ENCODE results near the gene NSDHL. TPM values are rescaled to one million over a fixed set of nuclear protein-coding genes. Genes with fewer than 3 reads are reported as not detected.
A peak's percentile ranks its signal among the peaks of the same experiment; 100 is the strongest.
"Not testable (repeated sequence)": the region's sequence is repeated elsewhere in the genome, so short reads cannot be mapped to it uniquely, and the experiment has no call there.

The NSDHL gene
- total RNA-seq, 1 donor from 2014 or later = 16.0 TPM

- no peak for DNase-seq
Measured at GRCh38 chrX:152895724-152896420, 65.0 kb downstream of the NSDHL start.

GRCh38 chrX:152896450-152896849 lies 65.6 kb downstream of the NSDHL start:
- peak; percentile 39 for DNase-seq

- peak; percentile 47 for DNase-seq
Measured at GRCh38 chrX:152897222-152898131, 66.6 kb downstream of the NSDHL start, which contains the start of gene ZNF185. Gene ZNF185 (plus strand): TSS chrX:152898067. CDS start chrX:152914490, 16,423 bp downstream.

GRCh38 chrX:152898442-152898841 lies 67.6 kb downstream of the NSDHL start:
- no peak for DNase-seq

- no peak for DNase-seq
Measured at GRCh38 chrX:152899111-152899873, 68.4 kb downstream of the NSDHL start.

GRCh38 chrX:152899874-152900719 lies 69.2 kb downstream of the NSDHL start:
- DNase-seq = no peak

- DNase-seq = no peak
Measured at GRCh38 chrX:152900937-152901445, 70.1 kb downstream of the NSDHL start.

GRCh38 chrX:152901816-152902501 lies 71.1 kb downstream of the NSDHL start:
- DNase-seq = no peak

- no peak for DNase-seq
Measured at GRCh38 chrX:152902502-152902820, 71.6 kb downstream of the NSDHL start.

GRCh38 chrX:152903589-152903988 lies 72.7 kb downstream of the NSDHL start:
- no peak for DNase-seq

- peak; percentile 66 for DNase-seq
Measured at GRCh38 chrX:152904151-152905080, 73.6 kb downstream of the NSDHL start.

- no peak for DNase-seq
Measured at GRCh38 chrX:152905081-152905420, 74.2 kb downstream of the NSDHL start.

GRCh38 chrX:152907084-152907651 lies 76.3 kb downstream of the NSDHL start:
- DNase-seq = no peak

- DNase-seq = no peak
Measured at GRCh38 chrX:152908486-152908885, 77.6 kb downstream of the NSDHL start.

GRCh38 chrX:152910018-152910417 lies 79.2 kb downstream of the NSDHL start:
- not testable (repeated sequence) for DNase-seq

GRCh38 chrX:152912106-152912505 lies 81.2 kb downstream of the NSDHL start:
- peak; percentile 11 for DNase-seq

GRCh38 chrX:152912641-152913040 lies 81.8 kb downstream of the NSDHL start:
- DNase-seq = no peak

GRCh38 chrX:152913346-152913745 lies 82.5 kb downstream of the NSDHL start:
- DNase-seq = no peak

- no peak for DNase-seq
Measured at GRCh38 chrX:152913910-152914309, 83.0 kb downstream of the NSDHL start.
